Ascending aorta (tissue), 2 donors: ENCODE results near the gene ZNF385B. TPM values are rescaled to one million over a fixed set of nuclear protein-coding genes. Genes with fewer than 3 reads are reported as not detected.

Source experiments
- DNase-seq, 2 donors: peaks; one replicate each; pipeline ENCODE4 v3.0.0-alpha.2; 2019; ENCODE audit warnings: low spot score in 2 of 2
- H3K27ac ChIP-seq, 2 donors: fragments of 200-600 bp; sonication (generic); one replicate each; pipeline ENCODE4 v1.5.1; 2016 to 2017; ENCODE audit warnings: mild to moderate bottlenecking in 1 of 2
- H3K27me3 ChIP-seq: fragments of 200-600 bp; sonication (generic); one replicate; pipeline ENCODE4 v1.5.1; 2017
- H3K36me3 ChIP-seq, 2 donors: fragments of 200-600 bp; sonication (generic); one replicate each; pipeline ENCODE4 v1.5.1; 2016
- H3K4me1 ChIP-seq, 2 donors: fragments of 200-600 bp; sonication (generic); one replicate each; pipeline ENCODE4 v1.5.1; 2016 to 2017; ENCODE audit warnings: mild to moderate bottlenecking in 1 of 2
- H3K4me3 ChIP-seq, 2 donors: fragments of 200-600 bp; sonication (generic); one replicate each; pipeline ENCODE4 v1.5.1; 2016 to 2017; ENCODE audit warnings: mild to moderate bottlenecking in 1 of 2
- H3K9me3 ChIP-seq, 2 donors: fragments of 200-600 bp; sonication (generic); one replicate each; pipeline ENCODE4 v1.5.1; 2016
- intact Hi-C: fragments of 100-400 bp; cut with DNase I; formaldehyde crosslinking; loops from one replicate; pipeline ENCODE4 v1.15.1; 2023
- total RNA-seq: library from RNA; depleted of rRNA; stranded (reverse); fragments of >200 nt; gene quantifications from one replicate; pipeline ENCODE4 v1.1.0, GENCODE V29; 2016
- TF ChIP-seq, protein P1 (sequence below), 3 experiments: fragments of 200-600 bp in 2 of 3; fragments of 450-650 bp in 1 of 3; sonication (generic) in 2 of 3; IDR thresholded peaks; one replicate each; pipeline ENCODE4 v1.5.1; 2016 to 2019; ENCODE audit warnings: antibody characterized with exemption in 3 of 3, mild to moderate bottlenecking in 1 of 3, moderate library complexity in 1 of 3

Gene ZNF385B
- total RNA-seq, 1 donor from 2014 or later, result 0.21 TPM

DNA sequence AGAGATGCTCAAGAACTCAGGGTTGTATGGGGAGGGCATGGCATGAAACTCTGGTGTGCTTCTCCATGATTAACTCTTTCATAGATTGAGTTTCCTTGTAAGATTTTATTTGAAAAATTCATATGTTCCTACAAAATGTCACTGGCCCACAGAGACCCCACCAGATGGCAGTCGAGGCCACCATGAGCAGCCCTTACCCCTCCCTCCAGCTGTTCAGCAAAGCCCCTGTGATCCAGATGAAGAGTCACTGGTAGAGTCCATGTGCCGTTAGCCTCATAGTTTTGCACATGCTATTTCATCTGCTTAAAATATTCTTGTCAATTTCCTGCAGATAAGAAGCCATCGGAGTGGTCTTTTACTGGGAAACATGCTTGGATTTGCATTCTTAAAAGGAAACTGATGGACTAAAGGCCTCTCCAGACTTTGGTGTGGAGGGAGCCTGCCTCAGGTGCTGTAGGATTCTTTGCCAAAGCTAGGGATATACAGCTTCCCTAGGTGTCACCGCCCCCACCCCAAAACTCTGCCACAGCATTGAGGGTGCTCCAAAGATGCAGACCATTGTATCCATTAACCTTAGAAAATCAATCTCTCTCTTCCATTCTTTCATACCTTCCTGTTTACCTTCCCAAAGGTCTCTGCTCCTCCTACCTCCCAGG, 18.8 kb downstream of the ZNF385B start:
- H3K9me3 ChIP-seq, result no peaks in the 10 kb centered on the region
- H3K36me3 ChIP-seq, result no peaks in the 10 kb centered on the region
- no peak overlapping the region for H3K4me3 ChIP-seq
- no peaks in the 10 kb centered on the region for H3K27me3 ChIP-seq
- no peaks in the 10 kb centered on the region for H3K4me1 ChIP-seq
- no peak for DNase-seq
- intact Hi-C loops, result no loop called here
- H3K27ac ChIP-seq, result no peak overlapping the region
- TF ChIP-seq, protein P1, sequence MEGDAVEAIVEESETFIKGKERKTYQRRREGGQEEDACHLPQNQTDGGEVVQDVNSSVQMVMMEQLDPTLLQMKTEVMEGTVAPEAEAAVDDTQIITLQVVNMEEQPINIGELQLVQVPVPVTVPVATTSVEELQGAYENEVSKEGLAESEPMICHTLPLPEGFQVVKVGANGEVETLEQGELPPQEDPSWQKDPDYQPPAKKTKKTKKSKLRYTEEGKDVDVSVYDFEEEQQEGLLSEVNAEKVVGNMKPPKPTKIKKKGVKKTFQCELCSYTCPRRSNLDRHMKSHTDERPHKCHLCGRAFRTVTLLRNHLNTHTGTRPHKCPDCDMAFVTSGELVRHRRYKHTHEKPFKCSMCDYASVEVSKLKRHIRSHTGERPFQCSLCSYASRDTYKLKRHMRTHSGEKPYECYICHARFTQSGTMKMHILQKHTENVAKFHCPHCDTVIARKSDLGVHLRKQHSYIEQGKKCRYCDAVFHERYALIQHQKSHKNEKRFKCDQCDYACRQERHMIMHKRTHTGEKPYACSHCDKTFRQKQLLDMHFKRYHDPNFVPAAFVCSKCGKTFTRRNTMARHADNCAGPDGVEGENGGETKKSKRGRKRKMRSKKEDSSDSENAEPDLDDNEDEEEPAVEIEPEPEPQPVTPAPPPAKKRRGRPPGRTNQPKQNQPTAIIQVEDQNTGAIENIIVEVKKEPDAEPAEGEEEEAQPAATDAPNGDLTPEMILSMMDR (IDR thresholded peaks at IDR 0.05), result peak in 1 of 3 experiments; percentile 28

DNA sequence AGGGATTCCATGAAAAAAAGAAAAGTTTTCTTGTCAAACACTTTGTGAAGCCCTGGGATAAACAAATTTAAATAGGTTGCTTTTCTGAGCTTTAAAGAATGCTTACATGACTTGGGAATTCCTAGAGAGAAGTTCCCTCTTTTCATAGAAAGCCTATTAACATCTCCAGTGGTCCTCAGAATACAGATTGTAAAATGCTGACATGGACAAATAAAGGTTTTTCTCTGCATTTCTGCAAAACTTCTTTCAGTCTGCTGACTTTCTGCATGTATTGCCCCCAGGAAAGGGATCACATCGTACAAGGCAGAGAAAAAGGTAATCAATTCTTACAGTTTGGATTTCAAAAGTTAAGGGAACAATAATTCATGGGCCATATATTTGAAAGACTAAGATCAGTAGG, 20.6 kb downstream of the ZNF385B start:
- intact Hi-C loops, result no loop called here
- TF ChIP-seq, protein P1 (IDR thresholded peaks at IDR 0.05), result no peak
- H3K9me3 ChIP-seq, result no peaks in the 10 kb centered on the region
- no peaks in the 10 kb centered on the region for H3K36me3 ChIP-seq
- DNase-seq, result no peak
- no peaks in the 10 kb centered on the region for H3K4me1 ChIP-seq
- H3K27ac ChIP-seq, result no peak overlapping the region
- H3K4me3 ChIP-seq, result no peak overlapping the region
- no peaks in the 10 kb centered on the region for H3K27me3 ChIP-seq

DNA sequence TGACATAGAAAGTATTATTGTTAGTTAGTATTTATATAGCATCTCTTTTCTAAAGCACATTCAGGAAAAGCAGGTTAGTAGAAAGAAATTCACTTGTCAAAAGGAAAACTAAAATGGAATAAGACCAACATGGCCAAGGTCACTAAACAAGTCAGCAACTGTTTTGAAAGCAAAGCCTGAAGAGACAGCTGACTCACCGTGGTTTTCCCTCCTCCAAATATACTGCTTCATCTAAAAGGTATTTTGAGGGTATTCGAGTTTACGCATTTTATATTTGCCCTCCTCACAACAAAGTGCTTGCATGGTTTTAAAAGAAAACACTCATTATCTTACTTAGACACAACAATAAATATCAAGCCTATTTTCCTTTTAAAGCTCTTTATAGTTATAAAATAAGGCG, 24.0 kb downstream of the ZNF385B start:
- intact Hi-C loops, result no loop called here
- no peaks in the 10 kb centered on the region for H3K9me3 ChIP-seq
- DNase-seq, result no peak
- H3K4me1 ChIP-seq, result no peaks in the 10 kb centered on the region
- H3K4me3 ChIP-seq, result no peak overlapping the region
- no peaks in the 10 kb centered on the region for H3K27me3 ChIP-seq
- no peaks in the 10 kb centered on the region for H3K36me3 ChIP-seq
- H3K27ac ChIP-seq, result no peak overlapping the region
- TF ChIP-seq, protein P1 (IDR thresholded peaks at IDR 0.05), result no peak

DNA sequence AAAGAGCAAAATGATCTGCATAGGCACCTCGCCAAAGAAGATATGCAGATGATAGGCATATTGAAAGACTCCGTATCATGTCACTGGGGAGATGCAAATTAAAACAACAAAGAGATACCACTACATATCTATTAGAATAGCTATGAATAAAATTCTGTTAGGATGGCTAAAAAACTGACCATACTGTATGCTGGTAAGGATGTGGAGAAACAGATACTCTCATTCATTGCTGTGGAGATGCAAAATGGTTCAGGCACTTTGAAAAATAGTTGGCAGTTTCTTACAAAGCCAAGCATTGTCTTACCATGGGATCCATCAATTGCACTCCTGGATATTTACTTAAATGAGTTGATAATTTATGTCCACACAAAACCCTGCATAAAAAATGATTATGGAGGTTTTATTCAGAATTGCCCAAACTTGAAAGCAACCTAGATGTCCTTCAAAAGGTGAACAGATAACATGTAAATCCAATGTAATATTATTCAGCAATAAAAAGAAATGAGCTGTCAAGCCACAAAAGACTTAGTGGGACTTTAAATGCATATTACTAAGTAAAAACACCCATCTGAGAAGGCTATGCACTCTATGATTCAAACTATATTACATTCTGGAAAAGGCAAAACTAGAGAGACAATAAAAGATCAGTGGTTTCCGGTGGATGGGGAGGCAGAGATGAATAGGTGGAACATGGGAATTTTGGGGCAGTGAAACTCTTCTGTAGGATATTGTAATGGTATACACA, 31.2 kb downstream of the ZNF385B start:
- no peak overlapping the region for H3K4me3 ChIP-seq
- DNase-seq, result no peak
- no peak overlapping the region for H3K27ac ChIP-seq
- no peaks in the 10 kb centered on the region for H3K27me3 ChIP-seq
- TF ChIP-seq, protein P1 (IDR thresholded peaks at IDR 0.05), result no peak
- no peaks in the 10 kb centered on the region for H3K36me3 ChIP-seq
- H3K9me3 ChIP-seq, result no peaks in the 10 kb centered on the region
- intact Hi-C loops, result no loop called here
- H3K4me1 ChIP-seq, result no peaks in the 10 kb centered on the region

DNA sequence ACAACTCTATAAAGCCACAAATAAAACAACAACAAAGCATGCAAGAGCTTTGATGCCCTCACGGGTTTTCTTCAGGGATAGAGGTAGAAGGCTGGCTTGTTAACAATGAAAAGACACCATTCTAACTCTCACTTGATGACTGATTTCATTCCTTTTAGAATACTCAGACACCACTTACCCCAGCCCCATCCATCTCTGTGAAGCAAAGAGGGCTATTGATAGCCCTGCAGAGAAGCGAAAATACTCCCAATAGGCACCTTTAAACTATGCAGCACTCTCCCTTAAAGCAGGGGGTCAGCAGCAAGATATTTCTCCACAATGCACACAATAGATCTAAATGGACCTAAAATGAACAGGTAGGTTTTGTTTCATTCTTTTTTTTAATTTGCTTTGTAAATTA, 35.1 kb downstream of the ZNF385B start:
- no peak for DNase-seq
- no peaks in the 10 kb centered on the region for H3K4me1 ChIP-seq
- H3K27me3 ChIP-seq, result no peaks in the 10 kb centered on the region
- no peaks in the 10 kb centered on the region for H3K36me3 ChIP-seq
- intact Hi-C loops, result no loop called here
- no peaks in the 10 kb centered on the region for H3K9me3 ChIP-seq
- H3K27ac ChIP-seq, result no peak overlapping the region
- TF ChIP-seq, protein P1 (IDR thresholded peaks at IDR 0.05), result no peak
- no peak overlapping the region for H3K4me3 ChIP-seq
